Fibroblast of pulmonary artery (primary cell): ENCODE data around the gene INSRR.

ENCODE experiments used
- DNase-seq: peaks from one replicate; pipeline ENCODE4 v3.0.0-alpha.2; 2010; ENCODE audit warnings: low read depth
- H3K4me3 ChIP-seq: replicated peaks from 2 replicates; pipeline ENCODE4 v1.5.1; 2011; ENCODE audit warnings: low read depth, mild to moderate bottlenecking, control low read depth, low read length, moderate library complexity
- CTCF ChIP-seq: IDR thresholded peaks from 2 replicates; pipeline ENCODE4 v1.5.1; 2011; ENCODE audit warnings: mild to moderate bottlenecking, control low read depth, low read length, inconsistent platforms; ENCODE audit errors: missing control alignments

INSRR gene

DNA sequence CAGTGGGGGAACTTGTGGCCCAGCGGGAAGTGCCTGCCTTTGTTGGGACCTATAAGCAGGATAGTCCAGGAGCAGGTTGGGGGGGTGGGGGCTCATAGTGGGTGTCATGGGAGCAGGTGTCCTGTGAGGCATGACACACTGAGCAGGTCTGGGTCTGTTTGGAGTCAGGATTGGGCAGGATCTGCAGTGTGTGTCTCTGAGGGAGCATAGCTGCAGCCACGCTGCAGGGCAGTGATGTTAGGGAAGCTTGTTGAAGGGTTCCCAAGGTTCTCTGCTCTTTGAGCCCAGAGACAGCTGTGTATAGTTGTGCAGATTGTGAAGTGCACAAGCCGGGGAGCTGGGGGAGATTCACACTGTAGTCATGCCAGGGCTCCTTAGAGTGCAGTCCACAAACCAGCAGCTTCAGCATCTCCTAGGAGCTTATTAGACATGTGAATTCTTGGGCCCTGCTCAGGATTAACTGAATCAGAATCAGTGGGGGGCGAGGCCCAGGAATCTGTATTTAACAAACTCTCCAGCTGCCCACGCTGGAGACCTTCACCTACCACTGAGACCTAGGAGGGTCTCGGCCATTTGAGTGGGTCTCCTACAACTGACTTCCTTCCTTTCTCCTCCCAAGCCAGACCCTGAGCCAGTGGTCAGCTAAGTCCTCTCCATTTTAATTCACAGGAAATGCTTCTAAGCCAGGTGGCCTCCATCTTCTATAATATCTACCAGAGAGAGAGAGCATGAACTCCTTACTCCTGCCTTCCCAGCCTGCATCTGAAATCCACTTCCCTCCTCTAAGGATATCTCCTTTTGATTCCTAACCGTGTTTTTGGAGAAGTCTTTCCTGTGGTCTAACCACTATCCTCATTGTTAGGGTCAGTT is 11.1 kb downstream of the INSRR start:
- H3K4me3 ChIP-seq, result no peak overlapping the region
- TF ChIP-seq CTCF, result no peak
- DNase-seq, result no peak

- TF ChIP-seq CTCF, result no peak
- H3K4me3 ChIP-seq, result no peak overlapping the region
- no peak for DNase-seq
Measured at GRCh38 chr1:156846643-156847042, 12.3 kb downstream of the INSRR start.

DNA sequence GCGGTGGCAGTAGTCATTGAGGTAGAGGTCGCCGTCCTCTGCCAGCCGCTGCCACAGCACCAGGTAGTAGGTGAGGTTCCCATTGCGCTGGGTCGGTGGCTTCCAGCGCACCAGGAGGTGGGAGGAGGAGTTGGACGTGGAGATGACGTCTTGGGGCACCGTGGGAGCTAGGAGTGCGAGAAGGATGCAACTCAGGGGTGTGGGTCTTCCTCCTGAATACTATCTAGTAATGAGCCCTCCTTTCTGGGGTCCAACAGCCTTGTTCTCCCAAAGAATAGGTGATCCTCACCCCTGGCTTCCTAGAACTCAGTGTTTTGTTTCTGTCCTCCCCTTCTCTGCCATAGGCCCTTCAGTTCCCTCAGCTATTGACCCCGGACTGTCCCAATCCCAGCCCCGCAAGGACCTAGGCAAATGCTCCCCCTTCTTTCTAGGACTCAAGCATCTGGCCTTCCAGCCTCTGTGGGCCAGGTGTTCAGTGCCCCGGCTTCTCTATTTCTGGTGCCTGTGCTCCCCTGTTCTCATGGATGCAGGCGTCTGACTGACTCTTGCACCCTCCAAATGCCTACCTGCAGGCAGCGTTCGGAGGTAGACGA is 12.9 kb downstream of the INSRR start:
- no peak for DNase-seq
- no peak overlapping the region for H3K4me3 ChIP-seq
- TF ChIP-seq CTCF, result no peak

GRCh38 chr1:156845055-156845952 is 13.6 kb downstream of the INSRR start:
- TF ChIP-seq CTCF, result no peak
- H3K4me3 ChIP-seq, result no peak overlapping the region
- DNase-seq, result no peak

- DNase-seq, result no peak
- TF ChIP-seq CTCF, result no peak
- H3K4me3 ChIP-seq, result no peak overlapping the region
Measured at GRCh38 chr1:156844638-156845037, 14.3 kb downstream of the INSRR start.

- no peak for TF ChIP-seq CTCF
- no peak overlapping the region for H3K4me3 ChIP-seq
- DNase-seq, result no peak
Measured at GRCh38 chr1:156844102-156844501, 14.8 kb downstream of the INSRR start.
